H1 (cell line): ENCODE measurements around the gene PLCB4. TPM values are rescaled to one million over a fixed set of nuclear protein-coding genes. Genes with fewer than 3 reads are reported as not detected.

Experiments
- ATF2 ChIP-seq: IDR thresholded peaks from 2 replicates; pipeline ENCODE4 v1.6.1; 2012; ENCODE audit warnings: low read length, inconsistent platforms
- CBX8 ChIP-seq: fragments of 300-800, 300-1000 bp; sonication (generic); IDR thresholded peaks from 2 replicates; pipeline ENCODE4 v1.7.1; 2016; ENCODE audit warnings: low read depth, low read length, borderline replicate concordance
- CHD1 ChIP-seq: IDR thresholded peaks from 2 replicates; pipeline ENCODE4 v1.6.1; 2012; ENCODE audit warnings: low read depth, low read length, improper control_type of control experiment
- CTCF ChIP-seq, 3 experiments: IDR thresholded peaks; 1 replicate in 2 of 3; 2 replicates in 1 of 3; pipeline versions ENCODE4 v1.5.1 to v1.6.1; 2011; ENCODE audit warnings: low read length in 3 of 3, mild to moderate bottlenecking in 3 of 3, inconsistent platforms in 2 of 3, low read depth in 1 of 3, moderate library complexity in 1 of 3; ENCODE audit not compliant: insufficient read depth in 1 of 3; ENCODE audit errors: control extremely low read depth in 1 of 3
- JUND ChIP-seq: IDR thresholded peaks from 2 replicates; pipeline ENCODE4 v1.6.1; 2011; ENCODE audit warnings: mild to moderate bottlenecking, improper control_type of control experiment, low read length
- POLR2A ChIP-seq, 2 experiments: IDR thresholded peaks; 1 replicate in 1 of 2; 2 replicates in 1 of 2; pipeline ENCODE4 v1.6.1; 2011; ENCODE audit warnings: low read depth in 2 of 2, low read length in 2 of 2, mild to moderate bottlenecking in 2 of 2; ENCODE audit errors: control extremely low read depth in 1 of 2
- RFX5 ChIP-seq: IDR thresholded peaks from 2 replicates; pipeline ENCODE4 v1.6.1; 2011; ENCODE audit warnings: low read depth, low read length, improper control_type of control experiment, borderline replicate concordance
- ZNF274 ChIP-seq: IDR thresholded peaks from 2 replicates; pipeline ENCODE4 v1.7.0; 2012; ENCODE audit warnings: low read length, borderline replicate concordance; ENCODE audit errors: extremely low read depth
- polyA plus RNA-seq, 7 experiments: library from polyadenylated mRNA; depleted of rRNA in 3 of 7; stranded (reverse) in 5 of 7; unstranded in 2 of 7; fragments of >200 nt in 5 of 7; fragments of 200-250 nt in 2 of 7; gene quantifications; 1 replicate in 5 of 7; 2 replicates in 1 of 7; 4 replicates in 1 of 7; pipeline versions ENCODE4 v1.2.1 to v1.2.3, GENCODE V29; 2011 to 2013; ENCODE audit warnings: missing spikeins in 2 of 7, mixed read lengths in 2 of 7
- total RNA-seq: library from RNA; stranded (reverse); fragmentation: NEBNext Ultra II Directional; extraction: Animal tissue kit (Norgen Biotek cat#: 25700); gene quantifications from 2 replicates; pipeline ENCODE4 v1.2.1, GENCODE V29; 2021

Gene PLCB4
- total and polyA plus RNA-seq, 2 of the 8 experiments (the other 6 are each of a cell fraction or from before 2014, with no cell fraction given), result 3.2 to 14.1 TPM

DNA sequence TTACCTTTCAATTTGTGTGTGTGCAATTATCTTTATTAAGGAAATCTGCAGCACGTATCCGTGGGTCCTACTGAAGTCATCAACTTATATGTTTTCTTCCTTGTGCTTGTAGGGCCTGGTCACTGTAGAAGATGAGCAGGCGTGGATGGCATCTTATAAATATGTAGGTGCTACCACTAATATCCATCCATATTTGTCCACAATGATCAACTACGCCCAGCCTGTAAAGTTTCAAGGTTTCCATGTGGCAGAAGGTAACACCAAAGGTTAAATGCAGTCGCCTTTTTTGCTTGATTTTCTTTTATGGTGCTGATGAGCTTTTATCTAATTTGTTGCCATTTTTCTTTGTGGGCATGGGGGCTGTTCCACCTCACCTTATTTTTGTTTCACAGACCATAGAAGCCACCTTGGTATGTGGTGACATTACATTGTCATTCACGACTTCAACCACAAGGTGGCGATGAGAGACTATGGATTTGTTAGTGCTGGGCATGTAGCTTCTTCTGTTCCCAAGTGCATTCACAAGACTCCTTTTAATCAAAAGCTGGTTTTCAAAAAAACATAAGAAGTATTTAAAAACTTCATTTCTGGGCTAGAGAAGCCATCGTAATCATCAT lies 339.0 kb downstream of the PLCB4 start (continued):
- peak in 2 of 3 experiments; percentile 78 to 85; a peak in 3 of 4 replicates for TF ChIP-seq CTCF (IDR thresholded peaks at IDR 0.05; ENCODE audit: control extremely low read depth in 1 of 3, insufficient read depth in 1 of 3, low read depth in 1 of 3, low read length in 3 of 3)
- no peak for TF ChIP-seq CBX8
- TF ChIP-seq RFX5, result no peak
- TF ChIP-seq ATF2, result no peak
- no peak for TF ChIP-seq ZNF274
- TF ChIP-seq POLR2A (IDR thresholded peaks at IDR 0.05; ENCODE audit: control extremely low read depth in 1 of 2, low read depth in 2 of 2, low read length in 2 of 2), result no peak
- no peak for TF ChIP-seq CHD1
- TF ChIP-seq JUND, result no peak
- TF ChIP-seq, all 59 proteins: peak for 3
